AG04450 (cell line): ENCODE measurements around the gene FBXO33. TPM values are rescaled to one million over a fixed set of nuclear protein-coding genes. Genes with fewer than 3 reads are reported as not detected.

ENCODE experiments used
- CTCF ChIA-PET: fragments of 300-600, 350-600 bp; formaldehyde crosslinking; extraction: SDS; loops from one replicate; lab custom pipeline; 2022; ENCODE audit warnings: antibody characterized with exemption, inconsistent platforms; lab: Charles Lee
- POLR2A ChIA-PET: fragments of 350-600 bp; formaldehyde crosslinking; extraction: SDS; loops from one replicate; lab custom pipeline; 2021; ENCODE audit warnings: antibody characterized with exemption, inconsistent platforms; lab: Yijun Ruan, JAX
- DNase-seq: peaks from one replicate; pipeline ENCODE4 v3.0.0-alpha.2; 2011; ENCODE audit warnings: low read depth, low spot score
- H3K27ac ChIP-seq: one replicate; pipeline ENCODE4 v1.5.1; 2012; ENCODE audit warnings: low read depth, low read length, control low read depth
- H3K27me3 ChIP-seq: one replicate; pipeline ENCODE4 v1.6.0; 2012; ENCODE audit warnings: low read length; ENCODE audit not compliant: control insufficient read depth, insufficient read depth
- H3K4me3 ChIP-seq: 2 replicates; pipeline ENCODE4 v1.5.1; 2011; ENCODE audit warnings: mild to moderate bottlenecking, low read depth, low read length, control low read depth
- H3K9me3 ChIP-seq: 2 replicates; pipeline ENCODE4 v1.5.1; 2012; ENCODE audit warnings: low read length; ENCODE audit not compliant: control insufficient read depth, insufficient read depth
- CTCF ChIP-seq: IDR thresholded peaks from 2 replicates; pipeline ENCODE4 v1.5.1; 2011; ENCODE audit warnings: low read depth, low read length, control low read depth, inconsistent platforms
- polyA plus RNA-seq: library from polyadenylated mRNA; depleted of rRNA; stranded (reverse); fragments of >200 nt; gene quantifications from 2 replicates; pipeline ENCODE4 v1.2.3, GENCODE V29; 2011

Gene FBXO33
- polyA plus RNA-seq, 1 experiment: 12.6 TPM

DNA sequence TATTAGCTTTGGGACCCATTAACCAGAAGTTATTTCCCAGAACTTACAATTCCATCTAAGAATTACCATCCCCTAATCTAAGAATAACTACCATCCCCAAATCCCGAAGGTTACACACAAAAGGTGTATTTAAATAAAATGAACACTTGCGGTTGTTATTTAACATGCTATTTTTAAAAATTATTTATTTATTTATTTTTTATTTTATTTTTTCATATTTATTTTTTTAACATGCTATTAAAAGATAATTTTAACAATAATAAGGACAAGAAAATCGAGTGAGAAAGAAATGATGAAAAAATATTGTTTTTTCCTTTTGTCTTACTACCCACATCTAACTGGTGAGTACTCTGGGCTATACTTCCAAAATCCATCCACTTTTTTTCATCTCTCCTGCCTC, 6.3 kb downstream of the FBXO33 start:
- H3K27me3 ChIP-seq: no peaks in the 10 kb centered on the region
- no peak overlapping the region for H3K4me3 ChIP-seq
- no peak for DNase-seq
- CTCF ChIA-PET: interaction anchor here (0.6 to 2.5 kb wide), 10 partner anchors 9 to 326 kb away, joined by 3 to 14 read pairs (median 3); partner anchors contain the start of gene TRAPPC6B
- no peaks in the 10 kb centered on the region for H3K9me3 ChIP-seq
- POLR2A ChIA-PET: no interaction called here
- no peak for TF ChIP-seq CTCF
- no peak overlapping the region for H3K27ac ChIP-seq

DNA sequence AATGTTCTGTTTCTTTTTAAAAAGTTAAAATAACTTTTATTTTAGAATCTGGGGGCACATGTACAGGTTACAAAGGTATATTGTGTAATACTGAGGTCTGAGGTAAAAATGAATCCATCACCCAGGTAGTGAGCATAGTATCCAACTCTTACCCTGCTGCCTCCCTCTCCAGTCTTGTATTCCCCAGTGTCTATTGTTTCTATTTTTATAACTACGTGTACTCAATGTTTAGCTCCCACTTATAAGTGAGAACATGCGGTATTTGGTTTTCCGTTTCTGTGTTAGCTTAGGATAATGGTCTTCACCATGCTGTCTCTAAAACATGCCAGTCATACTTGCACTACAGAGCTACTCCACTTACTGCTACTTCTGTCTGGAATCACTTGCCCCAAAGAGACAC, 8.4 kb downstream of the FBXO33 start:
- no peak for TF ChIP-seq CTCF
- H3K27me3 ChIP-seq: no peaks in the 10 kb centered on the region
- CTCF ChIA-PET: no interaction called here
- DNase-seq: no peak
- H3K27ac ChIP-seq: no peak overlapping the region
- POLR2A ChIA-PET: no interaction called here
- H3K9me3 ChIP-seq: no peaks in the 10 kb centered on the region
- H3K4me3 ChIP-seq: no peak overlapping the region

DNA sequence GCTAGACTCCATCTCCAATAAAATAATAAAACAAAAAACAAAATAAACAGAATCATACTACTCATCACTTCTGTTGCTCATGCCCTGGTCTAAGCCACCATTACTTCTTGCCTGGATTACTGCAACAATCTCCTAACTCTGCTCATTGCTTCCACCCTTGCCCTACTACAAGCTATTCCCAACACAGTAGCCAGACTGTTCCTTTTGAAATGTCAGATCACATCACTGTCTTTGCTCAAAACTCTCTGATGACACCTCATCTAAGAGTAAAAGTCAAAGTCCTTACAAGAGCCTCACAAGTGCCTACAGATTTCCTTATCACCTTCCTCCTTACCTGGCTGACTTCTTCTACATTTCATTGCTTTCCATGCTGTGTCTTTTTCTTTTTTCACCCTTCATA, 10.0 kb downstream of the FBXO33 start:
- no peak for DNase-seq
- ChIA-PET POLR2A (no interaction called here), CTCF (interaction anchor here (0.5 kb wide), 1 partner anchor 11 kb away, joined by 3 read pairs; no protein-coding TSS in a partner anchor)
- TF ChIP-seq CTCF: no peak
- Histone ChIP-seq H3K4me3 (no peak overlapping the region), H3K27me3 (no peaks in the 10 kb centered on the region), H3K27ac (no peak overlapping the region), H3K9me3 (no peaks in the 10 kb centered on the region; the same call in none of the 2 replicates)

DNA sequence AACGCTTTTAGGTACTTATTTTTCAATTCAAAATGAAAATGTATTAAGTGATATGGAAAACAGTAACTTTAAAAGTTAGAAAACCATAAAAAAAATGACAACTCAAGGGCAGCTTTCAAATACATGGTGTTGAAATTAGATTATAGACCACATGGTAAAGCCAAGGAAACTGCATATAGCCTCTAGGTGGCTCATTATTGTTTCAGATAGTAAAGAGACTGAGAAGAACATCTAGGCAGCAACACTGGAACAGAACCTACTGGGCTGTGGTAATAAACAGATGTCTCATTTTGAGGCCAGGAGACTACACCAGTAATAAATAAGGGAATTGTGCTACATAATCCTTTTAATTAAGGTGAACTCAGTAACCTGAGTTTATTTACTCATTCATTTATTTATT, 13.0 kb downstream of the FBXO33 start:
- H3K27ac ChIP-seq: no peak overlapping the region
- ChIA-PET CTCF (no interaction called here), POLR2A (no interaction called here)
- H3K27me3 ChIP-seq: no peaks in the 10 kb centered on the region
- no peak for DNase-seq
- no peak for TF ChIP-seq CTCF
- no peak overlapping the region for H3K4me3 ChIP-seq
- H3K9me3 ChIP-seq: no peaks in the 10 kb centered on the region; the same call in none of the 2 replicates

DNA sequence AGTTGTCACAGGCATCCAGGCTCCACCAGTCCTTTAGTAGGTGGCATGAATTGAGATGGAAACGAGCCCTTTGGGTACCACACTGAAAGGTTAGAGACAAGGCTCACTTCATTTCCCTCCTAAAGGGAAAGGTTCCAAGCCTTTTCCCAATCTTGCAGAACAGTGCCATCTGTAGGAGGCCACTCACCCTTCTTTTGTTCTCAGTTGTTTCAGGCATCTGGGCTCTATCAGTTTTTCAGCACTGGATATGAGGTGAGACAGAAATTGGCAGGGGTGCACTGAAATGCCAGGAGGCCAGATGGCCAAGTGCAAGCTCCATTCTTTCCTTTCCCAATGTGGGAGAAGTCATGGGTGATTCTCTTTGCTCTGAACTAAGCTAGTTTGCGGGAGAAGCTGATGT, 15.2 kb downstream of the FBXO33 start:
- DNase-seq: no peak
- no peaks in the 10 kb centered on the region for H3K27me3 ChIP-seq
- H3K27ac ChIP-seq: no peak overlapping the region
- ChIA-PET CTCF (interaction anchor here (1.0 to 1.8 kb wide), 2 partner anchors 10 to 310 kb away, joined by 3 to 9 read pairs; no protein-coding TSS in a partner anchor), POLR2A (no interaction called here)
- H3K9me3 ChIP-seq: no peaks in the 10 kb centered on the region; the same call in none of the 2 replicates
- no peak overlapping the region for H3K4me3 ChIP-seq
- TF ChIP-seq CTCF: peak; percentile 31; the same call in 1 of the 2 replicates
